Fibroblast of mammary gland (primary cell): Measurements from ENCODE around the gene SLC34A1.

Experiments used
- DNase-seq: peaks from one replicate; pipeline ENCODE4 v3.0.0-alpha.2; 2010; ENCODE audit warnings: low read depth
- H3K4me3 ChIP-seq: 2 replicates; pipeline ENCODE4 v1.5.1; 2011; ENCODE audit warnings: low read depth, mild to moderate bottlenecking, low read length, moderate library complexity; ENCODE audit not compliant: control insufficient read depth
- TF ChIP-seq, protein P1 (sequence below): conservative IDR thresholded peaks from 2 replicates; pipeline ENCODE4 v1.5.1; 2011; ENCODE audit warnings: low read depth, low read length, inconsistent platforms; ENCODE audit not compliant: control insufficient read depth, insufficient read depth

SLC34A1 gene

DNA sequence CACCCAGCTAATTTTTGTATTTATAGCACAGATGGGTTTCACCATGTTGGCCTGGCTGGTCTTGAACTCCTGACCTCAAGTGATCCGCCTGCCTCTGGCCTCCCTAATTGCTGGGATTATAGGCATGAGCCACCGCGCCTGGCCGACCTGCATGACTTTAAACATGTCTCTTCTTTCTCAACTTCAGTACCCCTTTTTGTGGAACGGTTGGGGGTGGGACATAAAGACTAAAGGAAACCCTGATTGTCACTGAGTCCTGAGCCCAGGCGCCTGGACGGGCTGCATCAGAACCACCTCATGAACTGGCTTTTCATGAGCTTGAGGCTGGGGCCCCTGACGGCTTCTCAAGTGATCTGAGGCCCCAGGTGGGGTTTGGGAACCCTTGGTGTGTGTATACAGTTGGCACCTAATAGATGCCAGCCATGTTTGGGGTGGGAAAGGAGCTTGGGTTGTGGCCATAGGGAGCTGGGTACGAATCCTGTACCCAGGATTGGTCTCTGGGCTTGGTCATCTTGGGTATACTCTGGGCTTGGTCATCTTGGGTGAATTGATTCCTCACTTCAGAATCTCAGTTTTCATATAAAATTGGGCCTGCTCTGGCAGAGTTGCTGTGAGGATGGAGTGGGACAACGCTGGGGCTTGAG is 44.5 kb downstream of the SLC34A1 start:
- TF ChIP-seq, protein P1, sequence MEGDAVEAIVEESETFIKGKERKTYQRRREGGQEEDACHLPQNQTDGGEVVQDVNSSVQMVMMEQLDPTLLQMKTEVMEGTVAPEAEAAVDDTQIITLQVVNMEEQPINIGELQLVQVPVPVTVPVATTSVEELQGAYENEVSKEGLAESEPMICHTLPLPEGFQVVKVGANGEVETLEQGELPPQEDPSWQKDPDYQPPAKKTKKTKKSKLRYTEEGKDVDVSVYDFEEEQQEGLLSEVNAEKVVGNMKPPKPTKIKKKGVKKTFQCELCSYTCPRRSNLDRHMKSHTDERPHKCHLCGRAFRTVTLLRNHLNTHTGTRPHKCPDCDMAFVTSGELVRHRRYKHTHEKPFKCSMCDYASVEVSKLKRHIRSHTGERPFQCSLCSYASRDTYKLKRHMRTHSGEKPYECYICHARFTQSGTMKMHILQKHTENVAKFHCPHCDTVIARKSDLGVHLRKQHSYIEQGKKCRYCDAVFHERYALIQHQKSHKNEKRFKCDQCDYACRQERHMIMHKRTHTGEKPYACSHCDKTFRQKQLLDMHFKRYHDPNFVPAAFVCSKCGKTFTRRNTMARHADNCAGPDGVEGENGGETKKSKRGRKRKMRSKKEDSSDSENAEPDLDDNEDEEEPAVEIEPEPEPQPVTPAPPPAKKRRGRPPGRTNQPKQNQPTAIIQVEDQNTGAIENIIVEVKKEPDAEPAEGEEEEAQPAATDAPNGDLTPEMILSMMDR: no peak
- no peak overlapping the region for H3K4me3 ChIP-seq
- no peak for DNase-seq

DNA sequence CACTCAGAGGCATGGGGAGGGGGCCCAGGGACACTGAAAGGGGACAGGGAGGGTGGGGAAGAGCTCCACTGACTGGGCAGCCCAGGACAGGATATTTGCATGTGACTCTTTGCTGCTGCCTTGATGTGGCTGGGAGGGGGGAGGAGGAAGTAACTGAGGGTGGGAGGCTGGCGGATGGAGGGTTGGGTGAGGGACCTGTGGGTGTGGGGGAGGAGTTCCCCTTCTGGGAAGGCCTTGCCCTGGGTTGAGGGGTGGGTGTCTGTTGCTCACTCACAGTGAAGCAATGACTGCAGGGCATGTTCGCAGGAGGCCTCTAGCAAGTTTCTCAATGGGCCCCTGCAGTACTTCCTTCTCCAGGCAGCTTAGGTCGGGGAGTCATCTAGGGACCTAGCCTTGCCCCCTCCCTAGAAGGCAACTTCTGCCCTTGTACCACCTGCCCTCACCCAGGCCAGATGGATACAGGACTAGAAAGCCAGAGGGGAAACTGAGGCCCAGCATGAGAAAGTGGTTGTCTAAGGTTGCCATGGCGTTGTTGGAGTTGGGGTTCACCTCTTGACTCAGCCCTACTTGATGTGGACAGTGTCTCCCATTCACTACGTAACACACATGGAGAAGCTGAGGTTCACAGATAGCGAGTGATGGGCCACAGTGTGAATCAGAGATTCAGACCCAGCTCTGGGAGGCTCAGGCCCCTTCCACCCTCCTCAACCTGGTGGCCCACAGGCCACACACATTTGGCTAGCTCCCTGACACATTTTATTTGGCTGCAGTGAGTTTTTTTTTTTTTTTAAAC is 45.2 kb downstream of the SLC34A1 start:
- DNase-seq: no peak
- no peak overlapping the region for H3K4me3 ChIP-seq

DNA sequence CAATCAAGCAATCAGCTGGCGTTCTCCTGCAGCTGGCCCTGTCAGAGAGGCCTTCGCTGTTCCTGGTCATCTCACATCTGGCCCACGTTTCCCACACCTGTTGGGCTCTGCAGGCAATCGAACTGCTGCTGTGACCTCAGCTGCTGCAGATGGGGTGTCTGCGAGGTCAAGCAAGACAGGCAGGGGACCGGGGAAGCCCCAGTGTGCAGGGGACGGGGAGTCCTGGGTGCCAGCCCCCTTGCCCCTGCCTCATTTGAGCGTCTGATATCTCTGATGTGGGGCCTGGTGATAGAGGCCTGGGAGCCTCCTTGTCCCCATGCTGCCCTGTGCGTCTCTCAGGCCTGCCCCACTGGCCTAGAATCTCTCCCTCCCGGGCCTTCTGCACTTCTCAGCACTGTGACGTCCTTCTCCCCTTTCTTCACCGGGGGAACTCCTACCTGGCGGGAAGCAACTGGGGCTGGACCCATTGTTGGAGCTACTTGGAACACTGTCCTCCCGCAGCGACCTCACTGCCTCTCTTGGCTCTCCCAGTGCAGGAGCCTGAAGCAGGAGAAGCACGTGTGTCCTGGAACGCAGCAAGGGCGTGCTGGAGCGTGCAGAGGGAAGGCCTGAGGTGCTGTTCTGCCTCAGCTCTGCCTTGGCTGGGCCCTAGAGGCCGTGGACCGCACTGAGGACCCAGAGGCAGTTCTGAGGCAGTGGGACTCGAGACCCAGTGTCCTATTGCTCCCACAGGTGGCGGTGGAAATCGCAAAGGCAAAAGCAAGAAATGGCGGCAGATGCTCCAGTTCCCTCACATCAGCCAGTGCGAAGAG is 46.1 kb downstream of the SLC34A1 start:
- H3K4me3 ChIP-seq: no peak overlapping the region
- no peak for DNase-seq
- TF ChIP-seq, protein P1: no peak

More for the DNA sequence above, 45.2 kb downstream of the SLC34A1 start:
- TF ChIP-seq, protein P1: no peak

DNA sequence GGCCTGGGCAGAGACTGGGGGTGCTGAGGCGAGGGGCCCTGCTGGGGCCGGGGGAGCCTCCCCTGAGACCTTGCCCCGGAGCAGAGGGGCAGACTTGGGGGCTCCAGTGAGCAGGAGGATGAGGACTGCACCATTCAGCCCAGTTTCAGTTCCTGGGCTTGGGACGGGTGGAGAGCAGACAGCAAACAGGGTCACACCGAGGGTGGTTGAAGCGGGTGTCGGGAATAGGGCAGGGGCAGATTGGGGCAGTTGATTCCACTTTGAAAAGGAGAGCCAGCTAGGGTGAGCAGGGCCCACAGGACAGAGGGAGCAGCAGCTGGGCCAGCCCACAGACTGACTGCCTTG is 46.7 kb downstream of the SLC34A1 start:
- no peak for DNase-seq
- TF ChIP-seq, protein P1: no peak
- no peak overlapping the region for H3K4me3 ChIP-seq

DNA sequence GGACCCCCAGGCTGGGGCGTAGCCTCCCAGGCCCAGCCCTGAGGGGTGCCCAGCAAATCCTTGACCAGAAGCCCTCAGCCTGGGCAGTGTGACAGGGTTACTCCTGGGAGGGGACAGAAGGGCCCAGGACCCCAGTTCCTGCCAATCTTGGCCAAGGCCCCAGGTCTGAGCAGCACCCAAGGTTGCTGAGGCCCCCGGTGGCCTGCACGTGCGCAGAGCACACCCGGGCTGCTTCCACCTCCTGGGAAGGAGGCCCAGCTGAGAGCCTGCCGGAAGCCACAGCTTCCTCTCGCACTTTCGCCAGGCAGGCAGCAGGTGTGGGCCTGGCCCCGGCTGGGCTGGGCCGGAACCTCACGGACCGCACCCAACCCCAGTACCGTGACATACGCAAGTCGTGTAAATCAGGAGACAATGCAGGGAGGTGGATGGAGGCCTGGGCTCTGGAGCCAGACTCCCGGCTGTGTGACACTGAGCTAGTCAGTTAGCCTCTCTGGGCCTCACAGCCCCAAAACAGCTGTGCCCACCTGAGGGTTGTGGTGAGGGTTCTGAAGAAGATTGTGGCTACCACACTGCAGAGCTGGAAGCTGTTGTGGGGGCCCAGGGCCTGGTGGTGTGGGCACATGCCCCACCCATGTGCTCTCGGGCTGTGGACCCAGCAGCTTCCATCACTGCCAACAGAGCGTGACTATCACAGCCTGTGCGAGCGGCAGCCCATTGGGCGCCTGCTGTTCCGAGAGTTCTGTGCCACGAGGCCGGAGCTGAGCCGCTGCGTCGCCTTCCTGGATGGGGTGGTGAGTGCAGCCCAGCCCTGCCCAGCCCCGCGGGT is 47.3 kb downstream of the SLC34A1 start:
- TF ChIP-seq, protein P1: no peak
- no peak for DNase-seq
- H3K4me3 ChIP-seq: no peak overlapping the region
